ENCODE measurements around the gene CPZ.

Gene CPZ

DNA sequence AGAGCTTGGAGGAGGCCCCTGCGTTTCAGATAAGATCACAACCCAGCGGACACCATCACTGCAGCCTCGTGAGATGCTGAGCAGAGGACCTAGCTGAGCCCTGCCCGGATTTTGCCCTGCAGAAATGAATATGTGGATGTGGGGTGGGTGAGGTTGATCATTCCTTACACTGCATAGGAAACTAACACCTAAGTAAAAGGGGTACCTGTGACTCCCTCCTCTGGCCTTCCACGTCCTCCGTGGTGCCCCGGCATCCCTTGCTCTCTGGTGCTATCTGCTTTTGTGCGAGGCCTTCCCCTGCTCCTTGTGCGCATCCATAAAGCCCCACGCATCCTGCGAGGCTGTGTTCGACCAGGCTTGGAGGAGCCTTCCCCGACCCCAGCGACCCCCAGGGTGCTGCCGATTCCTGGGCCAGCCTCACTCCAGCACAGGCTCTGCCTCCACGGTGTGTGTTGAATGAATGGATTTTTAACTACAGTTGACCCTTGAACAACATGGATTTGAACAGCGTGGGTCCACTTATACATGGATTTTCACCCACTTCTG is 37.9 kb upstream of the CPZ start:
- H3K4me3 ChIP-seq (ENCODE audit: low read depth, low read length) = no peak overlapping the region
- no peaks in the 10 kb centered on the region for H3K4me1 ChIP-seq
- no peaks in the 10 kb centered on the region for H3K9me3 ChIP-seq
- no peak for DNase-seq
- no peaks in the 10 kb centered on the region for H3K27me3 ChIP-seq
- TF ChIP-seq, protein P1, sequence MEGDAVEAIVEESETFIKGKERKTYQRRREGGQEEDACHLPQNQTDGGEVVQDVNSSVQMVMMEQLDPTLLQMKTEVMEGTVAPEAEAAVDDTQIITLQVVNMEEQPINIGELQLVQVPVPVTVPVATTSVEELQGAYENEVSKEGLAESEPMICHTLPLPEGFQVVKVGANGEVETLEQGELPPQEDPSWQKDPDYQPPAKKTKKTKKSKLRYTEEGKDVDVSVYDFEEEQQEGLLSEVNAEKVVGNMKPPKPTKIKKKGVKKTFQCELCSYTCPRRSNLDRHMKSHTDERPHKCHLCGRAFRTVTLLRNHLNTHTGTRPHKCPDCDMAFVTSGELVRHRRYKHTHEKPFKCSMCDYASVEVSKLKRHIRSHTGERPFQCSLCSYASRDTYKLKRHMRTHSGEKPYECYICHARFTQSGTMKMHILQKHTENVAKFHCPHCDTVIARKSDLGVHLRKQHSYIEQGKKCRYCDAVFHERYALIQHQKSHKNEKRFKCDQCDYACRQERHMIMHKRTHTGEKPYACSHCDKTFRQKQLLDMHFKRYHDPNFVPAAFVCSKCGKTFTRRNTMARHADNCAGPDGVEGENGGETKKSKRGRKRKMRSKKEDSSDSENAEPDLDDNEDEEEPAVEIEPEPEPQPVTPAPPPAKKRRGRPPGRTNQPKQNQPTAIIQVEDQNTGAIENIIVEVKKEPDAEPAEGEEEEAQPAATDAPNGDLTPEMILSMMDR (IDR thresholded peaks at IDR 0.05; ENCODE audit: low read depth, low read length) = no peak
- no peaks in the 10 kb centered on the region for H3K36me3 ChIP-seq

DNA sequence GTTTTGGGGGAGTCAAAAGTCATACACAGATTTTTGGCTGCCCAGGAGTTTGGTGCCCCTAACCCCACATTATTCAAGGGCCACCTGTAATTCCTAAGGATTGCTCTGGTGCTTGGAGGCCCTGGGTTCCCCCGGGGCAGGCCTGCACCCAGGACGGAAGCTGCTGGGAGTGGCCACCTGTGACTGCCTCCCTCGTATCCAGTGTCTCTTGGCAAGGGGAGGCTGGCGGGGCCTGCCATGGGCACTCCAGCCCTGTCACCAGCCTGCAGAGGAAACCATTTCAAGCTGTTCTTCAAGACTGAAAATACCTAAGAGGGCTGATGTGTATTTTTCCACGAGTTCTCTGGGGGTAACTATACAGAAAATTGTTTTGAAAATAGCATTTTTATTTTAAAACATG is 36.8 kb upstream of the CPZ start:
- Histone ChIP-seq H3K27me3 (no peaks in the 10 kb centered on the region), H3K36me3 (no peaks in the 10 kb centered on the region), H3K4me1 (no peaks in the 10 kb centered on the region), H3K9me3 (no peaks in the 10 kb centered on the region), H3K4me3 (ENCODE audit: low read depth, low read length) (no peak overlapping the region)
- DNase-seq = no peak
- TF ChIP-seq, protein P1 (IDR thresholded peaks at IDR 0.05; ENCODE audit: low read depth, low read length) = no peak

DNA sequence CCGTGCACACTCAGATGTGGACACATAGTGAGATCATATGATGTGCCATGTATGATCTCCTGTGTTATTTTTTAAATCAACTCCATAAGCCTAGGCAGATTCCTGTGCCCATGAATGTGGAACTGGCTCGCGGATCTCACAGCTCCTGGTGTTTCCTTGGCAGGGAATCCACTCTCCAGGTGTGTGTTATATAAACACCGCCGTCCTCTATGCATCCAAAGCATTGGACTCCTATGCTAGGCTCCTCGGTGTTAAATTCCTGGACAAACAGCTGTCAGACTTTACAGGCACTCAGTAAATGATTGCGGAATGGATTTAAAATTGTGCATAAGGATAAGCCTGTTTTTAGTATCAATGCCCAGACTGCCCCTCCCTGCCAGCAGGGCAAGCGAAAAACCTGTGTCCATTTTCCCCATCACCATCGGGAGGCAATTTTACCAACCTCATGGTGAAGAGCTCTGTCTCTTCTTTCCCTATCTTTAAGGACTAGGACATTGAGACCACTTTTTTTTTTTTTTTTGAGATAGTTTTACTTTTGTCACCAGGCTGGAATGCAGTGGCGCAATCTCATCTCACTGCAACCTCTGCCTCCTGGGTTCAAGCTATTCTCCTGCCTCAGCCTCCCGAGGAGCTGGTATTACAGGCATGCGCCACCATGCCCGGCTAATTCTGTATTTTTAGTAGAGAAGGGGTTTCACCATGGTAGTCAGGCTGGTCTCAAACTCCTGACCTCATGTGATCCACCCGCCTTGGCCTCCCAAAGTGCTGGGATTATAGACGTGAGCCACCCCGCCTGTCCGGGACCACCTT is 36.0 kb upstream of the CPZ start:
- H3K4me1 ChIP-seq = no peaks in the 10 kb centered on the region
- no peaks in the 10 kb centered on the region for H3K36me3 ChIP-seq
- no peak for DNase-seq
- no peaks in the 10 kb centered on the region for H3K27me3 ChIP-seq
- no peak overlapping the region for H3K4me3 ChIP-seq (ENCODE audit: low read depth, low read length)
- TF ChIP-seq, protein P1 (IDR thresholded peaks at IDR 0.05; ENCODE audit: low read depth, low read length) = no peak
- no peaks in the 10 kb centered on the region for H3K9me3 ChIP-seq

DNA sequence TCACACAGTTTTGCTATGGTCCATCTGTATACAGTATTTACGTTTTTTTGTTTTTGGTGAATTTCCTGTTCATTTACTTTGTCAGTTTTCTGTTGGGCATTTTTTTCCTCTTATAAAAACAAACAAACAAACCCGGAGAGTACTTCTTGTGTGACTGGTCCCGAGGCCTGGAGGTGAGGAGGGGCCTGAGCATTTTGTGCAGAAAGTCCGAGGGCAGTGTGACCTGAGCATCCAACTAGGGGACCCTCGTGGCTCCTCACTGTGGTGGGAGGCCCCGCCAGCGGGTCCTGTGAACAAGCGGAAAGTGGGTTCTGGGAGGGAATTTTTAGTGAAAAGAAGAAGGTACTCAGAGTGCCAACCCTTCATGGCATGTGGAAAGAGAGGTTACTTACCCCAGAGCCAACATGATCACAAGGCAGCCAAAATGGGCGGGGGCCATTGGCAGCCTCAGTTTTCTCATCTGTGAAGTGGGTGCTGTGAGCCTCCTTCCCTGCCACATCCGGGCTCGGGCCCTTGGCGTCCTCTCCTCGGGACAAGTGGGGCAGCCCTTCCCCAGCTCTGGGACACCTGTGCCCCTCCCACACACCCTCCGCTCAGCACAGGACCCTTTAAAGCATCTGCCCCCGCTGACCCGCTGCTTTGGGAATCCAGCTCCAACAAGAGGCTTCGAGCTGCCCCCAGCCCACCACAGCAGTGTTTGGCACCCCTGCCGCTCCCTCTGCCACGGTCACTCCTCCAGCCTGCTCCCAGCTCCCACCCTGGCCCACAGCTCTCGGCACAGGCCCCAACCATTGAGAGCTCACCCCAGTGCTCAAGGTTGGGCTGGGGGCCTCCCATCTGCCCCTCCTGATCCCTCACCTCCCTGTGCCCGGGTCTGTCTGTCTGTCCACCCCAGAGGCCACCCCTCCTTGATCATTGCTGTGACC is 35.2 kb upstream of the CPZ start:
- Histone ChIP-seq H3K9me3 (no peaks in the 10 kb centered on the region), H3K4me1 (no peaks in the 10 kb centered on the region), H3K4me3 (ENCODE audit: low read depth, low read length) (no peak overlapping the region), H3K36me3 (no peaks in the 10 kb centered on the region), H3K27me3 (no peaks in the 10 kb centered on the region)
- no peak for DNase-seq
- TF ChIP-seq, protein P1 (IDR thresholded peaks at IDR 0.05; ENCODE audit: low read depth, low read length) = no peak

DNA sequence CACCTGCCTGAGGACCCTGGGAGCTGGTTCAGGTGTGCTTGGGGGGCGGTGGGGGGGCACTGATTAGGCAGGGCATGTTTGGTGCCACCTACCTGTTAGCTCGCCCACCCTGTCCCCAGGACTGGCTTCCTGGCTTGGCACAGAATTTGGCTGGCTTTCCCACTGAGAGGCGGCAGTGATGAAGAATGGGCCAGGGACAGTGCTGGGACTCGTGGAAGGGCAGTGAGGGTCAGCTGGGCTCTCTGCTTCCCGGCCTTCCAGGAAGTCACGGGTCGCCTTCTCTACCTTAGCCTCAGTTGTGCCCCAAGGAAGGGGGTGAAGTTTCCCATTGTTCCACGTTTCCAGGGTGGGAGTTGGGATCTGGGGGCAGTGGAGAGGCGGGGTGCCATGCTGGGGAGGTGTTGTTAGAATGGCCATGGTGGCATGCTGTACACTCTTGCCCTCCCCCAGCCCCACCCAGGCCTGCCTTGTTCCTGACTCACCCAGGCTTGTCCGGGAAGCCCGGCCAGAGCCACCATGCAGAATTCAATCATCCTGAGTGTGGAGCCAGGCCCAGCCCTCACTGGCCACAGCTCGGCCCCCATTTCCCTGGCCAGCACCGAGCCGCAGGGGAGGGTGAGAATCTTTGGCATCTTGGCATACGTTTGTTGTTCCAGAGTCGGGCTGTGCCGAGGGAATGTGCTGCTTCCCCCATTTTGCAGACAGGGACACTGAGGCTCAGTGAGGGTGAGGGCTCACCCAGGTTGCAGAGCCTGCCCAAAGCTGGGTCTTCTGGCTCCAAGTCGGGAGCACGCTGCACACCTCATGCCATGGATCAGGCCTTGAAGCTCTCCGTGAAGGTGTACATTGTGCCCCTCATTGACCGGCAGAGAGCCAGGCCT is 34.2 kb upstream of the CPZ start:
- H3K9me3 ChIP-seq = no peaks in the 10 kb centered on the region
- no peak overlapping the region for H3K4me3 ChIP-seq (ENCODE audit: low read depth, low read length)
- no peak for DNase-seq
- no peaks in the 10 kb centered on the region for H3K4me1 ChIP-seq
- TF ChIP-seq, protein P1 (IDR thresholded peaks at IDR 0.05; ENCODE audit: low read depth, low read length) = no peak
- H3K36me3 ChIP-seq = no peaks in the 10 kb centered on the region
- no peaks in the 10 kb centered on the region for H3K27me3 ChIP-seq

All from BE2C (cell line).